Mesothelial cell of epicardium (in vitro differentiated cells): ENCODE measurements around the gene LEMD1. TPM values are rescaled to one million over a fixed set of nuclear protein-coding genes. Genes with fewer than 3 reads are reported as not detected.

ENCODE experiments used
- DNase-seq, 2 experiments: peaks; one replicate each; pipeline ENCODE4 v3.0.0; 2021; ENCODE audit warnings: low spot score in 2 of 2; ENCODE audit not compliant: unreplicated experiment in 2 of 2
- H3K27ac Mint-ChIP-seq: 2 replicates; pipeline ENCODE4 v1.8.0; 2021; ENCODE audit warnings: mixed read lengths
- H3K27me3 Mint-ChIP-seq: 2 replicates; pipeline ENCODE4 v1.8.0; 2021; ENCODE audit warnings: low read depth, mixed read lengths
- H3K36me3 Mint-ChIP-seq: 2 replicates; pipeline ENCODE4 v1.8.0; 2021; ENCODE audit warnings: mixed read lengths
- H3K4me1 Mint-ChIP-seq: 2 replicates; pipeline ENCODE4 v1.8.0; 2021; ENCODE audit warnings: mixed read lengths
- H3K4me3 Mint-ChIP-seq: 2 replicates; pipeline ENCODE4 v1.8.0; 2021; ENCODE audit warnings: mild to moderate bottlenecking, moderate library complexity, mixed read lengths
- H3K9me3 Mint-ChIP-seq: 2 replicates; pipeline ENCODE4 v1.8.0; 2021; ENCODE audit warnings: mixed read lengths
- total RNA-seq: library from RNA; stranded (reverse); gene quantifications from 3 replicates; pipeline ENCODE4 v1.2.1, GENCODE V29; 2021
- TF ChIP-seq, protein P1 (sequence below): fragments of 200-600 bp; sonication (generic); IDR thresholded peaks from one replicate; pipeline ENCODE4 v1.5.0; 2021; ENCODE audit warnings: antibody characterized with exemption; ENCODE audit not compliant: unreplicated experiment

LEMD1 gene
- total RNA-seq, 1 donor from 2014 or later = 1.3 TPM

DNA sequence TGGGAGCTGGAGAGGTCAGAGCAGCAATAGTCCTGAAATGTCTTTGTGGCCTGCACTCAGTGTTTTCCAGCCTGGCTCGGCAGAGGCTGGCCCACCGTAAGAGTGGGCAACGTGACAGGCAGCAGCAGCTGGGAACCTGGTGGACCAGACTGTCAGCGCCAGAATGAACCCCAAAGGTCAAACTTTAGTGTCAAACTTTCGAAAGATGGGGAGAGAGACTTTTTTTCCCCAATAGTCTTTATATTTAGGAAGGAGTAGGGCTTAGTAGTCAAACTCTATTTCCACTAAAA lies 23.7 kb upstream of the LEMD1 start:
- H3K27me3 Mint-ChIP-seq = no peaks in the 10 kb centered on the region
- TF ChIP-seq, protein P1, sequence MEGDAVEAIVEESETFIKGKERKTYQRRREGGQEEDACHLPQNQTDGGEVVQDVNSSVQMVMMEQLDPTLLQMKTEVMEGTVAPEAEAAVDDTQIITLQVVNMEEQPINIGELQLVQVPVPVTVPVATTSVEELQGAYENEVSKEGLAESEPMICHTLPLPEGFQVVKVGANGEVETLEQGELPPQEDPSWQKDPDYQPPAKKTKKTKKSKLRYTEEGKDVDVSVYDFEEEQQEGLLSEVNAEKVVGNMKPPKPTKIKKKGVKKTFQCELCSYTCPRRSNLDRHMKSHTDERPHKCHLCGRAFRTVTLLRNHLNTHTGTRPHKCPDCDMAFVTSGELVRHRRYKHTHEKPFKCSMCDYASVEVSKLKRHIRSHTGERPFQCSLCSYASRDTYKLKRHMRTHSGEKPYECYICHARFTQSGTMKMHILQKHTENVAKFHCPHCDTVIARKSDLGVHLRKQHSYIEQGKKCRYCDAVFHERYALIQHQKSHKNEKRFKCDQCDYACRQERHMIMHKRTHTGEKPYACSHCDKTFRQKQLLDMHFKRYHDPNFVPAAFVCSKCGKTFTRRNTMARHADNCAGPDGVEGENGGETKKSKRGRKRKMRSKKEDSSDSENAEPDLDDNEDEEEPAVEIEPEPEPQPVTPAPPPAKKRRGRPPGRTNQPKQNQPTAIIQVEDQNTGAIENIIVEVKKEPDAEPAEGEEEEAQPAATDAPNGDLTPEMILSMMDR = no peak
- H3K36me3 Mint-ChIP-seq = no peaks in the 10 kb centered on the region
- no peak overlapping the region for H3K27ac Mint-ChIP-seq
- H3K4me1 Mint-ChIP-seq = peaks cover 72% of the 10 kb centered on the region
- no peak for DNase-seq
- no peaks in the 10 kb centered on the region for H3K9me3 Mint-ChIP-seq
- H3K4me3 Mint-ChIP-seq = peak overlapping the region; percentile 31

GRCh38 chr1:205444931-205445645 lies 23.2 kb upstream of the LEMD1 start:
- H3K4me3 Mint-ChIP-seq = peak overlapping the region; percentile 31

GRCh38 chr1:205444300-205444930 lies 22.6 kb upstream of the LEMD1 start:
- Mint-ChIP-seq H3K4me1 (peaks cover 74% of the 10 kb centered on the region), H3K27ac (peak overlapping the region; percentile 39), H3K36me3 (no peaks in the 10 kb centered on the region), H3K27me3 (no peaks in the 10 kb centered on the region), H3K9me3 (no peaks in the 10 kb centered on the region), H3K4me3 (no peak overlapping the region)
- no peak for DNase-seq
- TF ChIP-seq, protein P1 = no peak

More at GRCh38 chr1:205444931-205445645, 23.2 kb upstream of the LEMD1 start:
- no peak for DNase-seq
- TF ChIP-seq, protein P1 = no peak
- Mint-ChIP-seq H3K36me3 (no peaks in the 10 kb centered on the region), H3K4me1 (peaks cover 72% of the 10 kb centered on the region), H3K27me3 (no peaks in the 10 kb centered on the region), H3K27ac (no peak overlapping the region), H3K9me3 (no peaks in the 10 kb centered on the region)

DNA sequence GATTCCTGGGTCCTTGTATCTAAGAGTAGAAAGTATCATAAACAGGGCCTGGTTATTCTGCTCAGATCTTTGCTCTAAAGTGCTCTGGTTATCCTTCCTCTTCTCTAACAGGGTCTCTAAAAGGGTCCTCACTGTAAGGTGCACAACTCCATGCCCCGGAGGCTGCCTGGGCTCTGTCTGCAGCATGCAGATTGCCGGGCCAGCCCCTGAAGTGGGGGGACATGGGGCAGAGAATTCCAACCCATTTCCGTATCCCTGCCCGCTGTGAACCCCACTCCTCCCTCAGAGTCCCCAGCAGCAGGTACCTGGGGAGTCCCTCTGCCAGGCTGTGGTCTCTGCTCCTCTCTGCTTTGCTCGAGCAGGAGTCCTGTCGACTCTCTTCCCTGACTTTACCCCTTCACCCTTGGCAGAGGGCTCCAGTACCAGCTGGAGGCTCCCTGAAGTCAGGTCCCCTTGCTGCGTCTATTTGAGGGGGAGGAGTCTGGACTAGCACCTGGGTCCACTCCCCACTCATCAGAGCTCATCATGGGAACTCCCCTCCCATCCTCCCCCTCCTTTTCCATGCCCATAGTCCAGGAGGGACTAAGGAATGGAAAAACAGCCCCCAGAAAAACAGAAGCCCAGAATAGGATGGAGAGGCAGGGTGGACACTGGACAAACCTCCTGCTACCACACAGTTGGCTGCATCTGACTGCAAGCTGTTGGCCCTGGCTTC lies 21.9 kb upstream of the LEMD1 start:
- TF ChIP-seq, protein P1 = no peak
- Mint-ChIP-seq H3K4me1 (peaks cover 74% of the 10 kb centered on the region), H3K27me3 (no peaks in the 10 kb centered on the region), H3K27ac (no peak overlapping the region), H3K36me3 (no peaks in the 10 kb centered on the region), H3K4me3 (no peak overlapping the region), H3K9me3 (no peaks in the 10 kb centered on the region)
- no peak for DNase-seq

- no peaks in the 10 kb centered on the region for H3K36me3 Mint-ChIP-seq
- no peaks in the 10 kb centered on the region for H3K27me3 Mint-ChIP-seq
- H3K9me3 Mint-ChIP-seq = no peaks in the 10 kb centered on the region
- H3K27ac Mint-ChIP-seq = peak overlapping the region; percentile 39
- TF ChIP-seq, protein P1 = no peak
- no peak overlapping the region for H3K4me3 Mint-ChIP-seq
- no peak for DNase-seq
- H3K4me1 Mint-ChIP-seq = peaks cover 68% of the 10 kb centered on the region
Observed at GRCh38 chr1:205442051-205442725, 20.3 kb upstream of the LEMD1 start.
